Stimulated activated CD8-positive, alpha-beta memory T cell treated with anti-CD3 and anti-CD28 coated beads, Interleukin-4, amount 100 ng/mL, for 48 hours (primary cell): ENCODE data around the gene FRMPD4.
"Not testable (repeated sequence)": the region's sequence is repeated elsewhere in the genome, so short reads cannot be mapped to it uniquely, and the experiment has no call there.

ENCODE experiments used
- DNase-seq: peaks from one replicate; pipeline ENCODE4 v3.0.0-alpha.2; 2020

FRMPD4 gene

GRCh38 chrX:12138361-12139313 lies at the start of gene FRMPD4:
Gene FRMPD4, plus strand, starts transcription at chrX:12138473. Its CDS starts 499 bp downstream, at chrX:12138972.
- DNase-seq = no peak

GRCh38 chrX:12089740-12090139 lies 48.5 kb upstream of the FRMPD4 start:
- no peak for DNase-seq

- DNase-seq = no peak
Measured at GRCh38 chrX:12113321-12113720, 25.0 kb upstream of the FRMPD4 start.

- DNase-seq = no peak
Measured at GRCh38 chrX:12115377-12115776, 22.9 kb upstream of the FRMPD4 start.

GRCh38 chrX:12118134-12118533 lies 20.1 kb upstream of the FRMPD4 start:
- no peak for DNase-seq

- no peak for DNase-seq
Measured at GRCh38 chrX:12128017-12128416, 10.3 kb upstream of the FRMPD4 start.

- DNase-seq = no peak
Measured at GRCh38 chrX:12137951-12138360, 317 bp upstream of the FRMPD4 start.

GRCh38 chrX:12139934-12140611 lies 1.8 kb downstream of the FRMPD4 start:
- no peak for DNase-seq

GRCh38 chrX:12141511-12141910 lies 3.2 kb downstream of the FRMPD4 start:
- DNase-seq = no peak

GRCh38 chrX:12142661-12143060 lies 4.4 kb downstream of the FRMPD4 start:
- no peak for DNase-seq

GRCh38 chrX:12145402-12145801 lies 7.1 kb downstream of the FRMPD4 start:
- DNase-seq = no peak

- DNase-seq = no peak
Measured at GRCh38 chrX:12149670-12150407, 11.6 kb downstream of the FRMPD4 start.

- DNase-seq = no peak
Measured at GRCh38 chrX:12153317-12153716, 15.0 kb downstream of the FRMPD4 start.

GRCh38 chrX:12153741-12154140 lies 15.5 kb downstream of the FRMPD4 start:
- no peak for DNase-seq

GRCh38 chrX:12159799-12160198 lies 21.5 kb downstream of the FRMPD4 start:
- DNase-seq = no peak

GRCh38 chrX:12162420-12162819 lies 24.1 kb downstream of the FRMPD4 start:
- no peak for DNase-seq

- DNase-seq = not testable (repeated sequence)
Measured at GRCh38 chrX:12164180-12164579, 25.9 kb downstream of the FRMPD4 start.

GRCh38 chrX:12170755-12171154 lies 32.5 kb downstream of the FRMPD4 start:
- DNase-seq = no peak

- no peak for DNase-seq
Measured at GRCh38 chrX:12174358-12174757, 36.1 kb downstream of the FRMPD4 start.

GRCh38 chrX:12197030-12197429 lies 58.8 kb downstream of the FRMPD4 start:
- no peak for DNase-seq

GRCh38 chrX:12206413-12206812 lies 68.1 kb downstream of the FRMPD4 start:
- no peak for DNase-seq

- DNase-seq = no peak
Measured at GRCh38 chrX:12210196-12210815, 72.0 kb downstream of the FRMPD4 start.

- no peak for DNase-seq
Measured at GRCh38 chrX:12210971-12211370, 72.7 kb downstream of the FRMPD4 start.
